ENCODE results near the gene PIAS3. TPM values are rescaled to one million over a fixed set of nuclear protein-coding genes. Genes with fewer than 3 reads are reported as not detected.

Gene PIAS3
- total and polyA plus RNA-seq, 4 donors = 1.7 to 6.3 (median 4.0) TPM

DNA sequence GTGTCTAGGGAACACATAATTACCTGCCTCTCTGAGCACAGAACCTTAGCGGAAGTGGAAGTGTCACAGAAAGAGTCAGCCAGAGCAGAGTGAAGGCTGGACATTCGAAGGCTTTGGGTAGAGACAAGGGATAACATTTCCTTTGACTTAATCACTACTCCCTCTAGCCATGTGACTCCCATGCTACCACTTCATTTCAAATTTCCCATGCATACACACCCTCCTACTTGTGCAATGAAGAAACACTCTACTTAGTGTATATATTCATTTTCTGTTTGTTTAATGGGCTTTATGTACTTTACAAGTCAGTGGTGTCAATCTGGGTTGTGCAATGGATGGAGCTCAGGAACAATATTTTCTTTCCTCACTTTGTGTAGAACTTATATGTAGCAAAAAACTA is 19.8 kb upstream of the PIAS3 start (continued):
- TF ChIP-seq, protein P1, sequence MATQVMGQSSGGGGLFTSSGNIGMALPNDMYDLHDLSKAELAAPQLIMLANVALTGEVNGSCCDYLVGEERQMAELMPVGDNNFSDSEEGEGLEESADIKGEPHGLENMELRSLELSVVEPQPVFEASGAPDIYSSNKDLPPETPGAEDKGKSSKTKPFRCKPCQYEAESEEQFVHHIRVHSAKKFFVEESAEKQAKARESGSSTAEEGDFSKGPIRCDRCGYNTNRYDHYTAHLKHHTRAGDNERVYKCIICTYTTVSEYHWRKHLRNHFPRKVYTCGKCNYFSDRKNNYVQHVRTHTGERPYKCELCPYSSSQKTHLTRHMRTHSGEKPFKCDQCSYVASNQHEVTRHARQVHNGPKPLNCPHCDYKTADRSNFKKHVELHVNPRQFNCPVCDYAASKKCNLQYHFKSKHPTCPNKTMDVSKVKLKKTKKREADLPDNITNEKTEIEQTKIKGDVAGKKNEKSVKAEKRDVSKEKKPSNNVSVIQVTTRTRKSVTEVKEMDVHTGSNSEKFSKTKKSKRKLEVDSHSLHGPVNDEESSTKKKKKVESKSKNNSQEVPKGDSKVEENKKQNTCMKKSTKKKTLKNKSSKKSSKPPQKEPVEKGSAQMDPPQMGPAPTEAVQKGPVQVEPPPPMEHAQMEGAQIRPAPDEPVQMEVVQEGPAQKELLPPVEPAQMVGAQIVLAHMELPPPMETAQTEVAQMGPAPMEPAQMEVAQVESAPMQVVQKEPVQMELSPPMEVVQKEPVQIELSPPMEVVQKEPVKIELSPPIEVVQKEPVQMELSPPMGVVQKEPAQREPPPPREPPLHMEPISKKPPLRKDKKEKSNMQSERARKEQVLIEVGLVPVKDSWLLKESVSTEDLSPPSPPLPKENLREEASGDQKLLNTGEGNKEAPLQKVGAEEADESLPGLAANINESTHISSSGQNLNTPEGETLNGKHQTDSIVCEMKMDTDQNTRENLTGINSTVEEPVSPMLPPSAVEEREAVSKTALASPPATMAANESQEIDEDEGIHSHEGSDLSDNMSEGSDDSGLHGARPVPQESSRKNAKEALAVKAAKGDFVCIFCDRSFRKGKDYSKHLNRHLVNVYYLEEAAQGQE (IDR thresholded peaks at IDR 0.05) = no peak
- TF ChIP-seq TAF1 (conservative IDR thresholded peaks at IDR 0.05) = no peak

DNA sequence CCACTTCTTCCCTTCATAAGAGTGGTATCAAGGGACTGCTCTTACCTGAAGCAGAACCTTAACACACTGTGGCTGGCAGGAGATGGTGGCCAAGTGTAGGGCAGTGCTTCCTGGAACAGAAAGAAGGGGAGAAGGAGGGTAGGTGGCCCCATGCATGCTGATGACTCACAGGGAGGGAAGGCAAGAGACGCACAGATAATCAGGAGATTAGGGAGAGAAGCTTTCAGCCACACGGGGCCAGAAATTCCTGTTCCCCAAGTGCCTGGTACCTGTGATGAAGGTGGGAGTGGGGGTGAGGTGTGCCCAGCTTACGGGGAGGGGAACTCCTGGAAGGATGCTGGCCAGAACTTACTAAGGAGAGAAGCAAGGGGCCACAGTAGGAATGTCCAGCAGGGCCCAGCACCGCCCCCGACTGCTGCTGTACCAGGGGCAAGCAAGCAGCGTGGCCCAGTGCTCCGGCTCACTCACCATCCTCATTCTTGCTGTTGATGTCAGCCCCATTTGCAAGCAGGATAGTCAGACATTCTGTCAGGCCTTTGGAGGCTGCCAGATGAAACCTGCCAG is 19.1 kb upstream of the PIAS3 start:
- no peak overlapping the region for H3K4me3 ChIP-seq (ENCODE audit: low read depth in 1 of 3, low read length in 3 of 3)
- H3K27ac ChIP-seq (ENCODE audit: low read depth in 1 of 2, low read length in 2 of 2) = no peak overlapping the region
- H3K9ac ChIP-seq (ENCODE audit: low read depth in 1 of 2, low read length in 2 of 2) = no peak overlapping the region
- TF ChIP-seq FOXA2 (IDR thresholded peaks at IDR 0.05) (no peak), GABPA (IDR thresholded peaks at IDR 0.05 in 1 of 2, conservative IDR thresholded peaks at IDR 0.05 in 1 of 2) (no peak), HNF4G (IDR thresholded peaks at IDR 0.05) (no peak), RAD21 (IDR thresholded peaks at IDR 0.05) (no peak), SP1 (IDR thresholded peaks at IDR 0.05) (no peak), TAF1 (conservative IDR thresholded peaks at IDR 0.05) (no peak), EGR1 (IDR thresholded peaks at IDR 0.05; ENCODE audit: low read depth in 2 of 2) (no peak), NR2F2 (IDR thresholded peaks at IDR 0.05) (no peak), HNF4A (conservative IDR thresholded peaks at IDR 0.05) (no peak), YY1 (IDR thresholded peaks at IDR 0.05) (no peak), FOXA1 (IDR thresholded peaks at IDR 0.05) (no peak), RXRA (IDR thresholded peaks at IDR 0.05) (no peak), JUND (IDR thresholded peaks at IDR 0.05) (no peak)
- TF ChIP-seq, protein P2, sequence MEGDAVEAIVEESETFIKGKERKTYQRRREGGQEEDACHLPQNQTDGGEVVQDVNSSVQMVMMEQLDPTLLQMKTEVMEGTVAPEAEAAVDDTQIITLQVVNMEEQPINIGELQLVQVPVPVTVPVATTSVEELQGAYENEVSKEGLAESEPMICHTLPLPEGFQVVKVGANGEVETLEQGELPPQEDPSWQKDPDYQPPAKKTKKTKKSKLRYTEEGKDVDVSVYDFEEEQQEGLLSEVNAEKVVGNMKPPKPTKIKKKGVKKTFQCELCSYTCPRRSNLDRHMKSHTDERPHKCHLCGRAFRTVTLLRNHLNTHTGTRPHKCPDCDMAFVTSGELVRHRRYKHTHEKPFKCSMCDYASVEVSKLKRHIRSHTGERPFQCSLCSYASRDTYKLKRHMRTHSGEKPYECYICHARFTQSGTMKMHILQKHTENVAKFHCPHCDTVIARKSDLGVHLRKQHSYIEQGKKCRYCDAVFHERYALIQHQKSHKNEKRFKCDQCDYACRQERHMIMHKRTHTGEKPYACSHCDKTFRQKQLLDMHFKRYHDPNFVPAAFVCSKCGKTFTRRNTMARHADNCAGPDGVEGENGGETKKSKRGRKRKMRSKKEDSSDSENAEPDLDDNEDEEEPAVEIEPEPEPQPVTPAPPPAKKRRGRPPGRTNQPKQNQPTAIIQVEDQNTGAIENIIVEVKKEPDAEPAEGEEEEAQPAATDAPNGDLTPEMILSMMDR (IDR thresholded peaks at IDR 0.05; ENCODE audit: low read depth, low read length, missing input control) = no peak
- TF ChIP-seq, protein P3, sequence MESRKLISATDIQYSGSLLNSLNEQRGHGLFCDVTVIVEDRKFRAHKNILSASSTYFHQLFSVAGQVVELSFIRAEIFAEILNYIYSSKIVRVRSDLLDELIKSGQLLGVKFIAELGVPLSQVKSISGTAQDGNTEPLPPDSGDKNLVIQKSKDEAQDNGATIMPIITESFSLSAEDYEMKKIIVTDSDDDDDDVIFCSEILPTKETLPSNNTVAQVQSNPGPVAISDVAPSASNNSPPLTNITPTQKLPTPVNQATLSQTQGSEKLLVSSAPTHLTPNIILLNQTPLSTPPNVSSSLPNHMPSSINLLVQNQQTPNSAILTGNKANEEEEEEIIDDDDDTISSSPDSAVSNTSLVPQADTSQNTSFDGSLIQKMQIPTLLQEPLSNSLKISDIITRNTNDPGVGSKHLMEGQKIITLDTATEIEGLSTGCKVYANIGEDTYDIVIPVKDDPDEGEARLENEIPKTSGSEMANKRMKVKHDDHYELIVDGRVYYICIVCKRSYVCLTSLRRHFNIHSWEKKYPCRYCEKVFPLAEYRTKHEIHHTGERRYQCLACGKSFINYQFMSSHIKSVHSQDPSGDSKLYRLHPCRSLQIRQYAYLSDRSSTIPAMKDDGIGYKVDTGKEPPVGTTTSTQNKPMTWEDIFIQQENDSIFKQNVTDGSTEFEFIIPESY (IDR thresholded peaks at IDR 0.05) = no peak
- TF ChIP-seq, protein P4, sequence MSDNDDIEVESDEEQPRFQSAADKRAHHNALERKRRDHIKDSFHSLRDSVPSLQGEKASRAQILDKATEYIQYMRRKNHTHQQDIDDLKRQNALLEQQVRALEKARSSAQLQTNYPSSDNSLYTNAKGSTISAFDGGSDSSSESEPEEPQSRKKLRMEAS (IDR thresholded peaks at IDR 0.05) = no peak
- TF ChIP-seq, protein P5, sequence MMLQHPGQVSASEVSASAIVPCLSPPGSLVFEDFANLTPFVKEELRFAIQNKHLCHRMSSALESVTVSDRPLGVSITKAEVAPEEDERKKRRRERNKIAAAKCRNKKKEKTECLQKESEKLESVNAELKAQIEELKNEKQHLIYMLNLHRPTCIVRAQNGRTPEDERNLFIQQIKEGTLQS (IDR thresholded peaks at IDR 0.05) = no peak
- TF ChIP-seq, protein P1 (IDR thresholded peaks at IDR 0.05) = no peak
- H3K36me3 ChIP-seq (ENCODE audit: control insufficient read depth in 4 of 4, insufficient read depth in 3 of 4, low read depth in 1 of 4, low read length in 3 of 4) = no peaks in the 10 kb centered on the region
- WGBS = 89% methylated on average over 7 of the region's 7 CpGs
- peaks cover 0 to 5% (median 0%) of the 10 kb centered on the region in 4 donors for H3K27me3 ChIP-seq (ENCODE audit: control insufficient read depth in 4 of 4, insufficient read depth in 4 of 4, low read length in 3 of 4)
- no peaks in the 10 kb centered on the region for H3K9me3 ChIP-seq (ENCODE audit: control insufficient read depth in 4 of 4, low read length in 3 of 4)
- no peak for DNase-seq (ENCODE audit: low spot score)
- H3K4me1 ChIP-seq (ENCODE audit: control insufficient read depth in 4 of 4, insufficient read depth in 4 of 4, low read length in 3 of 4) = no peaks in the 10 kb centered on the region
